ENCODE data around the gene MAGI2.

The MAGI2 gene

GRCh38 chr7:78716876-78717275, 736.6 kb downstream of the MAGI2 start:
- no peak for DNase-seq (ENCODE audit: low spot score)

- DNase-seq (ENCODE audit: low spot score) = no peak
Measured at GRCh38 chr7:78714356-78714755, 739.1 kb downstream of the MAGI2 start.

GRCh38 chr7:78712111-78712510, 741.4 kb downstream of the MAGI2 start:
- no peak for DNase-seq (ENCODE audit: low spot score)

- DNase-seq (ENCODE audit: low spot score) = no peak
Measured at GRCh38 chr7:78709658-78710057, 743.8 kb downstream of the MAGI2 start.

- no peak for DNase-seq (ENCODE audit: low spot score)
Measured at GRCh38 chr7:78704504-78704903, 749.0 kb downstream of the MAGI2 start.

- DNase-seq (ENCODE audit: low spot score) = no peak
Measured at GRCh38 chr7:78703391-78703790, 750.1 kb downstream of the MAGI2 start.

- no peak for DNase-seq (ENCODE audit: low spot score)
Measured at GRCh38 chr7:78702770-78703169, 750.7 kb downstream of the MAGI2 start.

- no peak for DNase-seq (ENCODE audit: low spot score)
Measured at GRCh38 chr7:78695826-78696225, 757.6 kb downstream of the MAGI2 start.

- no peak for DNase-seq (ENCODE audit: low spot score)
Measured at GRCh38 chr7:78691584-78691983, 761.9 kb downstream of the MAGI2 start.

- no peak for DNase-seq (ENCODE audit: low spot score)
Measured at GRCh38 chr7:78690174-78690573, 763.3 kb downstream of the MAGI2 start.

GRCh38 chr7:78688376-78688775, 765.1 kb downstream of the MAGI2 start:
- no peak for DNase-seq (ENCODE audit: low spot score)

- DNase-seq (ENCODE audit: low spot score) = no peak
Measured at GRCh38 chr7:78686189-78686588, 767.3 kb downstream of the MAGI2 start.

GRCh38 chr7:78684201-78684600, 769.3 kb downstream of the MAGI2 start:
- no peak for DNase-seq (ENCODE audit: low spot score)

- DNase-seq (ENCODE audit: low spot score) = no peak
Measured at GRCh38 chr7:78683566-78683965, 769.9 kb downstream of the MAGI2 start.

GRCh38 chr7:78679112-78679876, 774.2 kb downstream of the MAGI2 start:
- no peak for DNase-seq (ENCODE audit: low spot score)

- DNase-seq (ENCODE audit: low spot score) = no peak
Measured at GRCh38 chr7:78677391-78677790, 776.1 kb downstream of the MAGI2 start.

- DNase-seq (ENCODE audit: low spot score) = no peak
Measured at GRCh38 chr7:78675511-78675910, 778.0 kb downstream of the MAGI2 start.

GRCh38 chr7:78673272-78673671, 780.2 kb downstream of the MAGI2 start:
- no peak for DNase-seq (ENCODE audit: low spot score)

- no peak for DNase-seq (ENCODE audit: low spot score)
Measured at GRCh38 chr7:78662939-78663338, 790.5 kb downstream of the MAGI2 start.

- no peak for DNase-seq (ENCODE audit: low spot score)
Measured at GRCh38 chr7:78649976-78650375, 803.5 kb downstream of the MAGI2 start.

GRCh38 chr7:78649236-78649635, 804.2 kb downstream of the MAGI2 start:
- DNase-seq (ENCODE audit: low spot score) = no peak

- no peak for DNase-seq (ENCODE audit: low spot score)
Measured at GRCh38 chr7:78642751-78643150, 810.7 kb downstream of the MAGI2 start.

- DNase-seq (ENCODE audit: low spot score) = no peak
Measured at GRCh38 chr7:78638364-78638763, 815.1 kb downstream of the MAGI2 start.

- no peak for DNase-seq (ENCODE audit: low spot score)
Measured at GRCh38 chr7:78636727-78637126, 816.7 kb downstream of the MAGI2 start.

Data from germinal center (tissue), 1 donor.